Fibroblast of skin of right quadriceps (primary cell): ENCODE data around the gene OR56A5.

Source experiments
- DNase-seq: peaks from one replicate; pipeline ENCODE4 v3.0.0-alpha.2; 2013

The OR56A5 gene

GRCh38 chr11:5931061-5931460 is 37.2 kb downstream of the OR56A5 start:
- DNase-seq, result no peak

DNA sequence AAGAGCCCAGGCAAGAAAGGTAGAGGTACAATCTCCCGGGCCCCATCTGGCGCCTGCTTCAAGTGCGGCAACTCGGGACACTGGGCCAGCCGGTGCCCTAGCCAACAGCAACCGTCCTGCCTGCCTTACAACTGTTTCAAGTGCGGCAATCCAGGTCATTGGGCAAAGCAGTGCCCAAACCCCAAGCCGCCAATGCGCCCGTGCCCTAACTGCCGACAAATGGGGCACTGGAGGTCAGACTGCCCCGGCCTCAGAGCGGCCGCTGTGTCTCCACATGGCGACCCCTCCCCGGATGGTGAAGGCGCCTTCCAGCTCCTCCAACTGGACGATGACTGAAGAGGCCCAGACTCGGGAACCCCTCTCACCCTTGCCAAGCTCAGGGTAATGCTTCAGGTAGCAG is 37.7 kb downstream of the OR56A5 start:
- no peak for DNase-seq

GRCh38 chr11:5929571-5930368 is 38.5 kb downstream of the OR56A5 start:
- no peak for DNase-seq

DNA sequence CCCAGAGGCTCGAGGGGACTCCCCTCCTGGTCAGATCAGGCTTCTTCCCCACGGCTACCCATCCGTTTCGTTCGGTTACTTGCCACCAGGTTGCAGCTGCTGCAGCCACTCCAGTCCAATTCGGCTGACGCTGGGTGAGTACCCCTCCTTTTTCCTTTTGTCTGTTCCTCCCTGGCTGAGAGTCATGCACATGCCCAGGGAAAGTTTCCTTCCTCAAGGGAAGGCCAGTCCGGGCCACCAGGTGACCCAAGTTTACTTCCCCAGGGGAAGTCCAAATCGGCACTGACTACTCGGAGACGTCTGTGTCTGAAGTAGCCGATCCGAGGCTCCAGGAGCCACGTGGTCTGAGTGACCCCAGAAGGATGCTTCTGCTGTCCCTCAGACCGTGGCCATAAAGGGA is 39.5 kb downstream of the OR56A5 start:
- DNase-seq, result no peak

GRCh38 chr11:5928271-5928670 is 40.0 kb downstream of the OR56A5 start:
- DNase-seq, result no peak

- no peak for DNase-seq
Measured at GRCh38 chr11:5923794-5924193, 44.5 kb downstream of the OR56A5 start.

DNA sequence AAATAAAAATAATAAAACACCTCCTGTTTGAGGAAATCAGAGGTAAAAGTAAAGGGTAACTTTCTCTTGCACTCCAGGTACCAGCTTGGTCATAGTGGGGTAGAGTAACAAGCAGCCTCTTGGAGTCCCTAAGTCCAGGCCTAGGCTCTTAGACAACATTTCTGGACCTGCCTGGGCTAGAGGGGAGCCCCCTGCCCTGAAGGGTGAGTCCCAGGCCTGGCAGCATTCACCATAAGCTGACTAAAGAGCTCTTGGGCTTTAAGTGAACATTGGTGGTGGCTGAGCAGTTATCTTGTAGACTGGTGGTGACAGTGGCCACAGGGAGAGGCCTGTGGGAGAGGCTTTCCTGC is 44.9 kb downstream of the OR56A5 start:
- no peak for DNase-seq

DNA sequence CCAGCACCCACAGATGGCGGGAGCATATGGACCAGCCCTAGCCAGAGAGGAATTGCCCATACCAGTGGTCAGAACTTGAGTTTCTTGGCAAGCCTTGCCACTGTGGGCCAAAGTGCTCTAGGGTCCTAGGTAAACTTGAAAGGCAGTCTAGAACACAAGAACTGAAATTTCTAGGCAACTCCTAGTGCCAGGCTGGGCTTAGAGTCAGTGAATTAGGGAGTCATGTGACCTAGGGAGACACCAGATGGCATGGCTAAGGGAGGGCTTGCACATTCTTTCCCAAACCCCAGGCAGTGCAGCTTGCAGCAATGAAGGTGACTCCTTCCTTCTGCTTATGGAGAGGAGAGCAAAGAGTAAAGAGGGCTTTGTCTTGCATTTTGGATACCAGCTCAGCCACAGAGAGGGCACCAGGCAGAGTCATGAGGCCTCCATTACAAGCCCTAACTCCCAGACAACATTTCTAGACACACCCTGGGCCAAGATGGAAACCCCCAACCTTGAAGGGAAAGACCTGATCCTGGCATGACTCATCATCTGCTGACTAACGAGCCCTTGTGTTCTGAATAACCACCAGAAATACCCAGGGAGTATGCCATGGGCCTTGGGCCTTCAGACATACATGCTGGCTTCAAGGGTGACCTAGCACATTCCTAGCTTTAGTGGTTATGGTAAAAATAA is 45.4 kb downstream of the OR56A5 start:
- no peak for DNase-seq
